ENCODE data around the gene BRSK2. TPM values are rescaled to one million over a fixed set of nuclear protein-coding genes. Genes with fewer than 3 reads are reported as not detected.
A peak's percentile ranks its signal among the peaks of the same experiment; 100 is the strongest.

The BRSK2 gene
- total RNA-seq, 1 donor from 2014 or later = 0.39 TPM

GRCh38 chr11:1436468-1437039, 46.8 kb downstream of the BRSK2 start:
- no peak for DNase-seq (ENCODE audit: low read depth in 2 of 2)

GRCh38 chr11:1437500-1437899, 47.8 kb downstream of the BRSK2 start:
- no peak for DNase-seq (ENCODE audit: low read depth in 2 of 2)

GRCh38 chr11:1438261-1438966, 48.7 kb downstream of the BRSK2 start:
- DNase-seq (ENCODE audit: low read depth in 2 of 2) = no peak

- DNase-seq (ENCODE audit: low read depth in 2 of 2) = no peak
Observed at GRCh38 chr11:1438967-1439330, 49.2 kb downstream of the BRSK2 start.

- no peak for DNase-seq (ENCODE audit: low read depth in 2 of 2)
Observed at GRCh38 chr11:1439341-1439740, 49.6 kb downstream of the BRSK2 start.

GRCh38 chr11:1440066-1440465, 50.3 kb downstream of the BRSK2 start:
- no peak for DNase-seq (ENCODE audit: low read depth in 2 of 2)

- DNase-seq (ENCODE audit: low read depth in 2 of 2) = no peak
Observed at GRCh38 chr11:1440496-1440895, 50.8 kb downstream of the BRSK2 start.

- peak in 1 of 2 donors; percentile 17 for DNase-seq (ENCODE audit: low read depth in 2 of 2)
Observed at GRCh38 chr11:1442163-1442562, 52.4 kb downstream of the BRSK2 start.

GRCh38 chr11:1442807-1443366, 53.2 kb downstream of the BRSK2 start:
- DNase-seq (ENCODE audit: low read depth in 2 of 2) = no peak

- no peak for DNase-seq (ENCODE audit: low read depth in 2 of 2)
Observed at GRCh38 chr11:1443737-1444136, 54.0 kb downstream of the BRSK2 start.

GRCh38 chr11:1444321-1444720, 54.6 kb downstream of the BRSK2 start:
- no peak for DNase-seq (ENCODE audit: low read depth in 2 of 2)

- no peak for DNase-seq (ENCODE audit: low read depth in 2 of 2)
Observed at GRCh38 chr11:1444823-1445422, 55.2 kb downstream of the BRSK2 start.

GRCh38 chr11:1445741-1446445, 56.2 kb downstream of the BRSK2 start:
- DNase-seq (ENCODE audit: low read depth in 2 of 2) = no peak

- DNase-seq (ENCODE audit: low read depth in 2 of 2) = no peak
Observed at GRCh38 chr11:1446623-1447022, 56.9 kb downstream of the BRSK2 start.

- DNase-seq (ENCODE audit: low read depth in 2 of 2) = no peak
Observed at GRCh38 chr11:1447845-1448825, 58.4 kb downstream of the BRSK2 start.

- no peak for DNase-seq (ENCODE audit: low read depth in 2 of 2)
Observed at GRCh38 chr11:1448882-1449281, 59.1 kb downstream of the BRSK2 start.

GRCh38 chr11:1449490-1450243, 59.9 kb downstream of the BRSK2 start:
- DNase-seq (ENCODE audit: low read depth in 2 of 2) = no peak

GRCh38 chr11:1450344-1450875, 60.7 kb downstream of the BRSK2 start:
- DNase-seq (ENCODE audit: low read depth in 2 of 2) = no peak

- peak in 1 of 2 donors; percentile 10 for DNase-seq (ENCODE audit: low read depth in 2 of 2)
Observed at GRCh38 chr11:1450949-1451710, 61.4 kb downstream of the BRSK2 start.

Measured in dermis microvascular lymphatic vessel endothelial cell (primary cell).